Spleen (tissue), 7 donors: ENCODE data around the gene GSK3B.

Experiments
- POLR2A ChIP-seq, 3 donors: fragments of 450-650 bp; IDR thresholded peaks; one replicate each; pipeline ENCODE4 v1.5.1; 2017; ENCODE audit warnings: antibody characterized with exemption in 3 of 3, mild to moderate bottlenecking in 1 of 3
- POLR2AphosphoS5 ChIP-seq, 3 donors: sonication (generic); formaldehyde crosslinking; IDR thresholded peaks; one replicate each; pipeline ENCODE4 v1.5.1; 2017; ENCODE audit warnings: antibody characterized with exemption in 3 of 3
- TF ChIP-seq, protein P1 (sequence below), 11 experiments: fragments of 200-600 bp in 7 of 11; fragments of 450-650 bp in 4 of 11; sonication (generic) in 4 of 11; IDR thresholded peaks in 8 of 11; conservative IDR thresholded peaks in 3 of 11; 1 replicate in 7 of 11; 2 replicates in 4 of 11; pipeline versions ENCODE4 v1.4.0 to v1.8.0; 2016 to 2021; ENCODE audit warnings: antibody characterized with exemption in 11 of 11, inconsistent platforms in 4 of 11, mild to moderate bottlenecking in 1 of 11
- donor health status: DM: no; HTN: no; CAD: no; lungs with moderate emphysema.
- donor health status: DM: no; HTN: no; CAD: no.
- donor health status: DM: no; HTN: no; CAD: no.

DNA sequence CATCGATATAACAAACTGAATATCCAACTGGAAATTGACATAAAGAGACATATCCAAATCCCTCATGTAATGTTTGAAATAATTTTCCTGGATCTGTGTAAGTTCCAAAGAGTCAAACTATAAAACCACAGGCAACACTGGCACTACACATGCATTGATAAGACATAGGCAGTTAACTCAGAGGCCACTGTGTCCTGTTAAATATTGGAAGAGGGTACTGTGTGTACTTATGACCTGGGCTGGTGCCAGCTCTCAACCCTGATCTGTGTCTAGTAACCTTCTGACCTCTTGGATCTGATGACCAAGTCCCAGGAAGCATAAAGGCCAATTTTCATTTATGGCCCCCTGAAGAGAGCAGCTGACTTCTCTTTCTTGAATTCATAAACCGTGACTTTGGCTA, 307.8 kb downstream of the GSK3B start:
- TF ChIP-seq, protein P1, sequence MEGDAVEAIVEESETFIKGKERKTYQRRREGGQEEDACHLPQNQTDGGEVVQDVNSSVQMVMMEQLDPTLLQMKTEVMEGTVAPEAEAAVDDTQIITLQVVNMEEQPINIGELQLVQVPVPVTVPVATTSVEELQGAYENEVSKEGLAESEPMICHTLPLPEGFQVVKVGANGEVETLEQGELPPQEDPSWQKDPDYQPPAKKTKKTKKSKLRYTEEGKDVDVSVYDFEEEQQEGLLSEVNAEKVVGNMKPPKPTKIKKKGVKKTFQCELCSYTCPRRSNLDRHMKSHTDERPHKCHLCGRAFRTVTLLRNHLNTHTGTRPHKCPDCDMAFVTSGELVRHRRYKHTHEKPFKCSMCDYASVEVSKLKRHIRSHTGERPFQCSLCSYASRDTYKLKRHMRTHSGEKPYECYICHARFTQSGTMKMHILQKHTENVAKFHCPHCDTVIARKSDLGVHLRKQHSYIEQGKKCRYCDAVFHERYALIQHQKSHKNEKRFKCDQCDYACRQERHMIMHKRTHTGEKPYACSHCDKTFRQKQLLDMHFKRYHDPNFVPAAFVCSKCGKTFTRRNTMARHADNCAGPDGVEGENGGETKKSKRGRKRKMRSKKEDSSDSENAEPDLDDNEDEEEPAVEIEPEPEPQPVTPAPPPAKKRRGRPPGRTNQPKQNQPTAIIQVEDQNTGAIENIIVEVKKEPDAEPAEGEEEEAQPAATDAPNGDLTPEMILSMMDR (IDR thresholded peaks at IDR 0.05 in 8 of 11, conservative IDR thresholded peaks at IDR 0.05 in 3 of 11): no peak
- TF ChIP-seq POLR2AphosphoS5 (IDR thresholded peaks at IDR 0.05) (no peak), POLR2A (IDR thresholded peaks at IDR 0.05) (no peak)
